ENCODE measurements around the gene B4GALT2.

B4GALT2 gene

GRCh38 chr1:43982808-43983207, 3.8 kb downstream of the B4GALT2 start:
- no peak for TF ChIP-seq CTCF (IDR thresholded peaks at IDR 0.05; ENCODE audit: extremely low read depth, insufficient read depth, missing control alignments)
- no peak for DNase-seq (ENCODE audit: low spot score)
- in situ Hi-C loops (cut with MboI; ENCODE audit: low pct_unique_long_range_greater_than_20kb, low sequenced_read_pairs, unreplicated experiment) = no loop called here

- no peak for DNase-seq (ENCODE audit: low spot score)
- TF ChIP-seq CTCF (IDR thresholded peaks at IDR 0.05; ENCODE audit: extremely low read depth, insufficient read depth, missing control alignments) = no peak
- in situ Hi-C loops (cut with MboI; ENCODE audit: low pct_unique_long_range_greater_than_20kb, low sequenced_read_pairs, unreplicated experiment) = no loop called here
These were observed 4.4 kb downstream of the B4GALT2 start for GRCh38 chr1:43983253-43983899.

DNA sequence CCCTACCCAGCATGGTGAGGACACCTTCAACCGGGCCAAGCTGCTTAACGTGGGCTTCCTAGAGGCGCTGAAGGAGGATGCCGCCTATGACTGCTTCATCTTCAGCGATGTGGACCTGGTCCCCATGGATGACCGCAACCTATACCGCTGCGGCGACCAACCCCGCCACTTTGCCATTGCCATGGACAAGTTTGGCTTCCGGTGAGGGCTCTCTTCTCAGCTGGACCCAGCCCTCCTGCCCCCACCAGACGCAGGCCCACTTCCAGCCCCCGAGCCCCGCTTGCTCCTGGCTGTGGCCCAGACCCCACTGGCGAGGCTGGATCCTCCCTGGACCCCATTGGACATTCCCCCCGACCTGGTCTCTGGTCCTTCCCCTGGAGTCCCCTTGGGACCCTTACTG, 5.8 kb downstream of the B4GALT2 start:
- no peak for DNase-seq (ENCODE audit: low spot score)
- in situ Hi-C loops (cut with MboI; ENCODE audit: low pct_unique_long_range_greater_than_20kb, low sequenced_read_pairs, unreplicated experiment) = no loop called here
- no peak for TF ChIP-seq CTCF (IDR thresholded peaks at IDR 0.05; ENCODE audit: extremely low read depth, insufficient read depth, missing control alignments)

- no peak for TF ChIP-seq CTCF (IDR thresholded peaks at IDR 0.05; ENCODE audit: extremely low read depth, insufficient read depth, missing control alignments)
- DNase-seq (ENCODE audit: low spot score) = no peak
These were observed 7.1 kb downstream of the B4GALT2 start for GRCh38 chr1:43985984-43986595.

GRCh38 chr1:43986712-43987111, 7.7 kb downstream of the B4GALT2 start:
- no peak for DNase-seq (ENCODE audit: low spot score)
- in situ Hi-C loops (cut with MboI; ENCODE audit: low pct_unique_long_range_greater_than_20kb, low sequenced_read_pairs, unreplicated experiment) = no loop called here
- TF ChIP-seq CTCF (IDR thresholded peaks at IDR 0.05; ENCODE audit: extremely low read depth, insufficient read depth, missing control alignments) = no peak

More at GRCh38 chr1:43985984-43986595, 7.1 kb downstream of the B4GALT2 start:
- in situ Hi-C loops (cut with MboI; ENCODE audit: low pct_unique_long_range_greater_than_20kb, low sequenced_read_pairs, unreplicated experiment) = no loop called here

DNA sequence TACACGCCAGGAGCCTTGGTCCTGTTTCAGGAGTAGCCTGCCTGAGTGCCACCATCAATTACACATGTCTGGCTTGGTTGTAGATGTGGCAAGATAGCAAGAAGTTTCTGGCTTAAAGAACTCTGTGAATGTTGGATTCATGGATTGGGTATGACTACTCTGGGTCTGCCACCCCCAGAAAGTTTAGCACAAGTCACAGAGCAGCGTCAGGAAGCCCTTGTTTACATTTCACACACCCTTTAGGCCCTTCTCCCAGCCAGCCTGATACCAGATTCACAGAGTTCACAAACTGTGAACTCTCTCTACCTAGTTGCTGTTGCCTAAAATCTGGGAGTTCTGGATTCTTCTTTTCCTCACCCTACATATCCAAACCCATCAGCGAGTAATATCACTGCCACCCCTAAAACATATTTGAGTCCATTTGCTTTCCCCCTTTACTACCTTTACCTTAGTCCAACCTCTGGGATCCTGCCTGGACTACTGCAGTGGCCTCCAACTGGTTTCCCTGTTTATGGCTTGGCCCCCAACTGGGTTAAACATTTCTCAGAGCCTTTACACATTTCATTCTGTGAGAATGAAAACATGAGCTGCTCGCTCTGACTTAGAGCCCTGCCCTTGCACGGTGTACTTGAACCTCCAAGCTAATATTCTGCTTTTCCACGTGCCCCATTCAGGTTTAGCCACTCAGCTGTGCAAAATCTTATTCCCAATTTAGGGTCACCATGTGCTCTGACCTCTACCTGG, 8.3 kb downstream of the B4GALT2 start:
- in situ Hi-C loops (cut with MboI; ENCODE audit: low pct_unique_long_range_greater_than_20kb, low sequenced_read_pairs, unreplicated experiment) = no loop called here
- no peak for DNase-seq (ENCODE audit: low spot score)
- TF ChIP-seq CTCF (IDR thresholded peaks at IDR 0.05; ENCODE audit: extremely low read depth, insufficient read depth, missing control alignments) = no peak
